NCI-H2171 treated with DMSO at 0.1 percent for 48 hours (cell line): ENCODE results near the gene MEP1B.
"Not testable (repeated sequence)": the region's sequence is repeated elsewhere in the genome, so short reads cannot be mapped to it uniquely, and the experiment has no call there.

Experiments
- DNase-seq: peaks from one replicate; lab custom pipeline; 2025; lab: John Stamatoyannopoulos, UW

Gene MEP1B

GRCh38 chr18:32209685-32210445 lies 20.0 kb downstream of the MEP1B start:
- DNase-seq = no peak

- no peak for DNase-seq
Measured at GRCh38 chr18:32213693-32214092, 23.9 kb downstream of the MEP1B start.

DNA sequence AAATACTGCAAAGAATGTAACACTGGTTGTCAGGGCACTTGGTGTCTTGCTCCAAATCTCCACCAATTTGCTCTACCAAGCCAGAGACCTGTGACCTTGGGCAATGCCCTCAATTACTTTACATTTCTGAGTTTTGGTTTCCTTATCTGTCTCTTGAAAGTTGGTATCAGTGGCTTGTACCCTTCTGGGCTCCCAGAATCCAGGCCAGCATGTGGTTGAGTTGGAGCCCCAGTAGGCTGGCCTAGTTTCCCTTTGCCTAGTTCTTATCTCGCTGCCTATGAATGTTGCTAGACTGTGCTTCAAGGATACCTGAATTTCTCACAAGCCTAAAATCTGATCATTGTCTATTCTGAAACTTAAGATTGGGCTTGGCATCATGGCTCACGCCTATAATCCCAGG lies 26.6 kb downstream of the MEP1B start:
- no peak for DNase-seq

DNA sequence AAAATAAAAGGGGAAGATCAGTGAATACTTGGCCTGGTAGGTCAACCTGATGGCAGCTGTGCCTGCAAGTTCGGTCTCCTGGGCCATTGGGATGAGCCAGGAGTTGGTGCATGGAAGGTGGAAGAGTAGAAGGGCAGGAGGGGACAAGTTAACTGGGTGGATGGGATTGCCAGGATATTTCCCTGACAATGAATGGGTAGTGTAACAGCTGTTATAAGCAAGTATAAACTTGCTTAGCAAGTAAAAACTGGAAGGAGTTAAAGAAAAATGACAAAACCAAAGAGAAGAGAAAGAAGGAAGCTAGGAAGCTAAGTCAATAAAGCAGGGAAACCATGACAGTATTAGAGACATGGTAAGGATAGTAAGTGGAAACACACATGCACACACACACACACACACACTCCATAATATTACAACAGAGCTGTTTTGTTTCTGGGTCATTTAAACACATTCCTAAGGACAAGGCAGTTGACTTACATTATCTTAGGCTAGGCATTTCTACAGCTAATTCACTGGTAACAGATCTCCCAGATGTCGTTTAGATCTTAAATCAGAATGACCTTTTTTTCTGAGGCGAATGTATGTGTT lies 29.7 kb downstream of the MEP1B start:
- DNase-seq = peak; percentile 33

GRCh38 chr18:32233348-32233747 lies 43.5 kb downstream of the MEP1B start:
- not testable (repeated sequence) for DNase-seq

DNA sequence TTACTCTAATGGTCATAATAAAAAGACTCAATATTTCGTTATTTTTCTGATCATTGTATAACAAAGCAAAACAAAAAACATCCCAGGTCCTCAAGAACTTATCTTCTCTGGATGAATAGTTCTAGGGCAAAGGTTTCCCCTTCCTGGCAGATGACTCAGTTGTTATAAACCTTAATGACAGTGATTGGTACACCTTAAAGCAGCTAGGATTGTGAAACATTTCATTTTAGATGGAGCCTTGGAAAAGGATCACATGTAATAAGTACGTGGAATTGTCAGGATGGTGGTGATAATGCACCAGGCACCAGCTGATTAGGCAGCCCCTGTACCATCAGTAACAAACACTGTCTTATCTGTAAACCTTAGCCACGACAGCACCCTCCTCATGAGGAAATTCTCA lies 47.2 kb downstream of the MEP1B start:
- no peak for DNase-seq

GRCh38 chr18:32238635-32239268 lies 48.9 kb downstream of the MEP1B start:
- DNase-seq = no peak

GRCh38 chr18:32242395-32242794 lies 52.6 kb downstream of the MEP1B start:
- no peak for DNase-seq

- no peak for DNase-seq
Measured at GRCh38 chr18:32243358-32243757, 53.5 kb downstream of the MEP1B start.

DNA sequence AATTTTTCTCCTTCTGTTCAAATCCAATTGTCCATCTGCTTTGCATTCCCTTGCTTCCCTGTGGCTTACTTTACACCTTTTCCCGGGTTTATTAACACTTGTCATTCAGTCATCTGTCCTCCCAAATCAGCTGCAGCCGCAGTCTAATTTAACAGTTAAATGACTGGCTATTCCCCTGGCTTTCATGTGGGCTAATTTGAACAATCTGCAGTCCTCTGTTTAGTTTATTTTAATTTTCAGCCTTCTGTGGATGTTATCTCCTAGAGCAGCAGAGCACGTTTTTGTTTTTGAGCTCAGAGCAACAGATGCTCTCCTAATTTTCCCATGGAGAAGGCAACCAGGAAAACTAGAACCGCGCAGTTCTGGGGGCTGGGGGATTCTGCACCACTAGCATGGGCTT lies 55.0 kb downstream of the MEP1B start:
- no peak for DNase-seq

- DNase-seq = no peak
Measured at GRCh38 chr18:32249147-32249929, 59.5 kb downstream of the MEP1B start.

GRCh38 chr18:32251466-32251865 lies 61.6 kb downstream of the MEP1B start:
- no peak for DNase-seq

DNA sequence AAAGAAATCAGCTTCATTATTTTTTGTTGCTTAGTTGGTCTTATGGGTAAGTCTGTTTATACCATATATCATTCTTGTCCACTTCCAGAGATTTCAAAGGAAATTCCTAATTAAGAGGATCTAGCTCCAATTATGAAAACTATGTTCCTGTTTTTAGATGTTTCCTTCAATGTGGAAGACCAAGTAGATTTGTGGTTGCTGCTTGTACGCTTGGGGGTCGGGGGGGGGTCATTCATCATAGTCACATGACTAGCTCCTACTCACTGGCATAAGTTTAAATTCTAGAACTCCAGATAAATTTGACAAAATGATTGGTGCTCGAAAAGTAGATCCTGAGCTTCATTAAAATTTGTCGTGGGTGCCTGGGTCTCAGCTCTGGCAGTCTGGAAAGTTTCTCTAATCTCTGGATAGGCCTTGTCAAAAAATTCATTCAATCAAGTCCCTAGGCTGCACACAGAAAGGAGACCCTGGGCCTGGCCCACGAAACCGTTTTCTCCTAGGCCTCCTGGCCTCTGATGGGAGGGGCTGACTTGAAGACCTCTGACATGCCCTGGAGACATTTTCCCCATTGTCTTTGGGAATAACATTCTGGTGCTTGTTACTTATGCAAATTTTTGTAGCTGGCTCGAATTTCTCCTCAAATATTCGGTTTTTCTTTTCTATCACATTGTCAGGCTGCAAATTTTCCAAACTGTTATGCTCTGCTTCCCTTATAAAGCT lies 62.5 kb downstream of the MEP1B start:
- DNase-seq = no peak

- DNase-seq = no peak
Measured at GRCh38 chr18:32255570-32255969, 65.7 kb downstream of the MEP1B start.

GRCh38 chr18:32257084-32257785 lies 67.4 kb downstream of the MEP1B start:
- peak; percentile 72 for DNase-seq

DNA sequence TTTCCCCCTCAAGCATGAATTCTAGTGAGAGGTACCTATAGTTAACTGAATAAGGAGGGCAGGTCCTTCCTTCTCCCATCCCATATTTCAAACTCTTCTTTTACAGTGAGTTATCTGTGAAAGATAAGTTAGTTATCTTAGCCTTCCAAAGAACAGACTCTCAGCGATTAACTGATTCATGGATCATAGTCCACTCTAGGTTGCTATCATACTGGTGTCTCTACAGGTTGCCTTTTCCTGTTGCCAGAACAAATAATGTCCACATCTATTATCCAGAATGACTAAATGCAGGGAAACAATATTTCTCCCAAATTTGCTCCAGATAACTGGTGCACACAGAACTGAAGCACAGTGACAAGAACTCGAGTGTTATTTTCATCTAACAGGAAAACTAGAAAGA lies 68.3 kb downstream of the MEP1B start:
- no peak for DNase-seq

DNA sequence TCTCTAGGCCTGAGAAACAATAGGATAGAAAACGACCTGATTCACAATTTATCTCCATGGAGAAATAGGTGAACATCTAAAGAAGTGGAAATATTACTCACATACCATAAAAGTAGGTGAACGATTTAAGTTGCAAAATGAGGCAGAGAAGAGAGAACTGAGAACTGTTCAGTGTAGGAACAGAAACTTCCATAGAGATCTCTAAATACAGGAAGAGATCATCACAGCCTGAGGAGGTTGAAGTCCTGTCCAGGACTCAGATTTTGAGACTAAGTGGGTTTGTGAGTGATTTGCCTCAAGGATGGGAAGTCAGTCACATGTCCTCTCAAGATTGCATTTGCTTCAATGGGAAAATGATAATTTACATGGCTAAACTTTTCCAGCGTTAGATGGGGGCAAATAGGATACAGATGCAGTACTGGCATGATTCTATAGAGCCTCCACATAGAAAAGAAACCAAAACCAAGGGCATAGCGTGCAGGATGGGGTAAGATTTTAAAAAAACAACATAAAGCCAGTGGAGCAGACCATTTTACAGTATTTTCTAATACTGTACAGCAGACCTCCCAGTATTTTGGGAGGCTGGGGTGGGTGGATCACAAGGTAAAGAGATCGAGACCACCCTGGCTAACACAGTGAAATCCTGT lies 68.8 kb downstream of the MEP1B start:
- no peak for DNase-seq

DNA sequence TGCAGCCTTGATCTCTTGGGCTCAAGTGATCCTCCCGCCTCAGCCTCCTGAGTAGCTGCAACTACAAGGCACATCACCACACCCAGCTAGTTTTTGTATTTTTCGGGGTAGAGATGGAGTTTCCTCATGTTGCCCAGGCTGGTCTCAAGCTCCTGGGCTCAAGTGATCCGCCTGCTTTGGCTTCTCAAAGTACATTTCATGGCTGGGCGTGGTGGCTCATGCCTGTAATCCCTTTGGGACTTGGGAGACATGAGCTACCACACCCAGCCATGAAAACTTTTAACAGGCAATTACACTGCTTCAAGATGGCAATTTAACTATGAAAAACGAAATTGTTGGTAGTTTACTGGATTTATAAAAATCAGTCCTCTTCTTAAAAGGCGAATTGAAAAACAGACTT lies 69.7 kb downstream of the MEP1B start:
- DNase-seq = no peak

- DNase-seq = no peak
Measured at GRCh38 chr18:32261003-32261402, 71.2 kb downstream of the MEP1B start.

GRCh38 chr18:32262092-32262491 lies 72.3 kb downstream of the MEP1B start:
- DNase-seq = no peak

GRCh38 chr18:32264401-32264800 lies 74.6 kb downstream of the MEP1B start:
- no peak for DNase-seq
